Choroid plexus epithelial cell (primary cell): ENCODE data around the gene RPIA.

Experiments used
- DNase-seq: peaks from one replicate; pipeline ENCODE4 v3.0.0-alpha.2; 2010; ENCODE audit warnings: low read depth
- H3K4me3 ChIP-seq: 2 replicates; pipeline ENCODE4 v1.5.1; 2011; ENCODE audit warnings: low read depth, mild to moderate bottlenecking, control low read depth, low read length, moderate library complexity
- CTCF ChIP-seq: conservative IDR thresholded peaks from 2 replicates; pipeline ENCODE4 v1.5.1; 2011; ENCODE audit warnings: low read depth, mild to moderate bottlenecking, control low read depth, inconsistent platforms, low read length, moderate library complexity

RPIA gene

DNA sequence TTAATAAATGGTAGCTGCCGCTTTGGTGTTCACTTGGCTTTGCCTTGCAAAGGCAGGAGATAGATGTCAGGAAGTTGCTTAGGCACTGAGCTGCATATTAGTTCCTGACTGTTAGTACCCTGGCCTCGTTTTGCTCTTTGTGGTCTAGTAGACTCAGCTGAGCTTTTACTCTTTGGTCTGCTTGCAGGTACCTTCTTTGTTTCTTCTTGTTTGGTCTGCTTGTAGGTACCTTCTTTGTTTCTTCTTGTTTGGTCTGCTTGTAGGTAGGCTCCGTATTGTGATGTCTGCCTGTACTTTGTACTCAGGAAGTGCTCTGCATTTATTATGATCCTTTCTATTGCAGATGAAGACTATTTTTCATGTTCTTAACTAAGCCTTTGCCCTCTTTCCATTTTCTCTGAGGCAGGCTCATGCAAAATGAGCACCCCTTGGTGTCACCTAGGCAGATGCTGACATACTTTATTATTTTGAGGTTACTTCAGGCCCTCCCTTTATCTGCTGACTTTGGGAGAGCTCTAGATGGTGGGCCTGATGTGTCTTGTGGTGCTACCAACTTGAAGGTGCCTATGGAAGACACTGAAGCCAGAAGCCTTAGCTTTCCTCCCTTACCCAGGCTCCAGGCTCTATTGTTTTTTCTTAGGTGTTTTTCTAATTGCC lies 6.0 kb downstream of the RPIA start:
- DNase-seq, result no peak
- TF ChIP-seq CTCF, result no peak
- no peak overlapping the region for H3K4me3 ChIP-seq

GRCh38 chr2:88698027-88698413 lies 6.5 kb downstream of the RPIA start:
- no peak overlapping the region for H3K4me3 ChIP-seq
- no peak for DNase-seq
- TF ChIP-seq CTCF, result no peak

DNA sequence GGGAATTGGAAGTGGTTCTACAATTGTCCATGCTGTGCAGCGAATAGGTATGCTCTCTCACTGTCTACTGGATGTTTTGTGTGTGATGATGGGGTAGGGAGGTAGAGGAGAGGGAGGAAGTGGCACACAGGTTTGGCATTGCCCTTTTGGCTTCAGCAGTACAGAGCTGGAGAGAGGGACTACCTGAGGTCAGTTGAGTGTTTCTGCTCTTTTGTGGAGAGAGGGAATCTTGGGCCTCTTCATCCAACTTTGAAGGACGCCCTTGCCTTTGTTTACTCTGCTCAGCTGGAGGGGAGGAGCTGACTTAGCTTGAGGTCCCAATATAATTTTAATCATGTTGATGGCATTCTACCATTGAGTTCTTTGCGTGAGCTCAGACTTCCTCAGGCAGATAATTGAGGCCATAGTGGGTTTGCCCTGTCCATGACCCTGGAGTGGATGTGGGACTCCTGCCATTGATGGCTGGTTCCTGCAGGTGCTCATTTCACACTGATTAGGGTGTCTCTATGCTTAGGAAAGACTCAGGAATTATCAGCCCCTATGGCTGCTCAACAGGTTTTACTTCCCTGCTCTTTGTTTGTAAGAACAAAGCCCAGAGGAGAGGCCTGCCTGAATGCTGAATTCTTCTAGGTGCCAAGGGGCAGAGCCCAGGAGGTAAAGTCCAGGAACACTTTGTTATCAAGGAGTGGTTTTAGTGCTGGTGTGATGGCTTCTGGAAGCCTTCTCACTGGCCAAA lies 7.2 kb downstream of the RPIA start:
- no peak for DNase-seq
- no peak for TF ChIP-seq CTCF
- no peak overlapping the region for H3K4me3 ChIP-seq

DNA sequence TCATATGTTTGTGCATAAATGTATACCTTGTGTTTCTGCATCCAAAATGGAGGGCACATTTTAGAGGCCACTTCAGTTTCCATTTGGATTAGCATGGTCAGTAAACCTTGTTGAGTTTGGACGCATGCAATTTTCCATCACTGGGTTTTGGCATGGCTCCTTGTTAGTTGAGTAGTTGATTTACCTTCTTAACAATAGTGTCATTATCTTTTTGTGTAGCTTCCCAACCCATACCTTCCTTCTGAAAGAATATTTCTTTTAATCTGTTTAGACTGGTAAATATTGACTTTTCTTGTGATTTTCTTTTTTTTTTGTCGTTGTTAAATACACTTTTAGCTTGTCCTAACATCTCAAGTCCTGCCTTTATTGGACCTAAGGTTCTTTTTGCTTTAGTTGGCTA lies 15.5 kb downstream of the RPIA start:
- H3K4me3 ChIP-seq, result no peak overlapping the region
- TF ChIP-seq CTCF, result no peak
- DNase-seq, result no peak

DNA sequence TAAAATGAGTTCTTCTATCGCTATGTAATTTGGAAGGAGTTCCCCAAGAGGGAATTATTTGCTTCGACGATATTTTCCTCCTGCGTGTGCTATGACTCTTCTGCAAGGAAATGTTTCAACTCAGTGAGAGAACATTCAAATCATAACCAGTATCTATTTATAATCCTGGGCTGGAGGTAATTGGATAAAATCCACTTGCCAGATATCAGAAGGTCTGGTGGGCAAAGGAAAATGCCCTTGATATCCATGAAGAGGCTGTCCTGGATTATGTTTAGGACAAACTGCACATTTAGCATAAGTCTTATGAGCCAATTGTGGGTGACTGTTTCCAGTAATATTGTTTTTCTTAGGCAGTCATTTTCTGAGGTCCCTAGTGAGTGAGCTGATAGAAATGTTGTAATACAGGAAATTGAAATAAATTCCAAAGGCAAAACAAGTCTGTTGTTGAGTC lies 17.7 kb downstream of the RPIA start:
- TF ChIP-seq CTCF, result no peak
- no peak overlapping the region for H3K4me3 ChIP-seq
- peak; percentile 69 for DNase-seq

GRCh38 chr2:88711289-88711688 lies 19.8 kb downstream of the RPIA start:
- TF ChIP-seq CTCF, result no peak
- no peak overlapping the region for H3K4me3 ChIP-seq
- DNase-seq, result no peak

DNA sequence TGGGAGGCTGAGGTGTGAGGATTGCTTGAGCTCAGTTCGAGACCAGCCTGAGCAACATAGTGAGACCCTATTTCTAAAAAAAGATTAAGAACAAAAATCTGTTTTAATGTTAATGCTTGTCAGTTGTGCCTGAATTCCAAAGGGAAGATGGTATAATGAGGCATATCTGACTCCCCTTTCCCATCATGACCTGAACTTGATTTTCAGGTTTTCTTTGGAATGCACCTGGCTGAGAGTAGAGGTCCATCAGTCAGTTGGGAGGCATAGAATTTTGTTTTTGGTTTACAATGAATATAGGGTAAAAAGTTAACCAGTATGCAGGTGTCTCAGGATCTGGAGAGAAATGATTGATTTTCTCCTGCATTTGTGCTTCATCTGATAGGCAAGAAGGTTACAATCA lies 20.4 kb downstream of the RPIA start:
- DNase-seq, result no peak
- no peak for TF ChIP-seq CTCF
- no peak overlapping the region for H3K4me3 ChIP-seq
